Naive thymus-derived CD4-positive, alpha-beta T cell (primary cell): ENCODE measurements around the gene ST13. TPM values are rescaled to one million over a fixed set of nuclear protein-coding genes. Genes with fewer than 3 reads are reported as not detected.
"Not testable (repeated sequence)": the region's sequence is repeated elsewhere in the genome, so short reads cannot be mapped to it uniquely, and the experiment has no call there.

Source experiments
- ATAC-seq: fragments of 150-1000 bp; cut with Tn5 transposase; 2 replicates; pipeline ENCODE4 v1.10.0; 2021; ENCODE audit warnings: mild to moderate bottlenecking, moderate library complexity
- CTCF ChIA-PET: fragments of 350-600 bp; sonication (Branson Sonifier 250); formaldehyde crosslinking; loops from one replicate; lab custom pipeline; 2021; ENCODE audit warnings: antibody characterized with exemption; lab: Charles Lee
- POLR2A ChIA-PET: fragments of 350-600 bp; sonication (Branson Sonifier 250); formaldehyde crosslinking; loops from one replicate; lab custom pipeline; 2021; ENCODE audit warnings: antibody characterized with exemption, inconsistent platforms; lab: Charles Lee
- DNase-seq, 9 donors: peaks; one replicate each; pipeline versions ENCODE4 v3.0.0 to v3.0.0-alpha.2; 2020 to 2022; ENCODE audit warnings: mixed read lengths in 1 of 9
- H3K27ac ChIP-seq: one replicate; pipeline ENCODE4 v1.7.0; 2013; ENCODE audit warnings: mild to moderate bottlenecking, low read depth, low read length, moderate library complexity
- H3K27me3 ChIP-seq, 2 donors: one replicate each; pipeline ENCODE4 v1.7.0; 2013; ENCODE audit warnings: low read length in 2 of 2, mild to moderate bottlenecking in 2 of 2, moderate library complexity in 2 of 2; ENCODE audit not compliant: control insufficient read depth in 2 of 2, insufficient read depth in 2 of 2
- H3K36me3 ChIP-seq, 3 experiments: 1 replicate in 2 of 3; 2 replicates in 1 of 3; pipeline ENCODE4 v1.7.0; 2013; ENCODE audit warnings: low read length in 3 of 3, mild to moderate bottlenecking in 3 of 3, moderate library complexity in 1 of 3; ENCODE audit not compliant: insufficient read depth in 3 of 3, control insufficient read depth in 2 of 3
- H3K4me1 ChIP-seq, 2 donors: one replicate each; pipeline ENCODE4 v1.7.0; 2013; ENCODE audit warnings: low read length in 2 of 2, mild to moderate bottlenecking in 2 of 2, moderate library complexity in 1 of 2; ENCODE audit not compliant: control insufficient read depth in 2 of 2, insufficient read depth in 2 of 2
- H3K4me3 ChIP-seq: 2 replicates; pipeline ENCODE4 v1.7.0; 2013; ENCODE audit warnings: mild to moderate bottlenecking, low read length
- H3K9me3 ChIP-seq, 3 experiments: 1 replicate in 2 of 3; 2 replicates in 1 of 3; pipeline ENCODE4 v1.7.0; 2013; ENCODE audit warnings: low read length in 3 of 3; ENCODE audit not compliant: control insufficient read depth in 2 of 3
- H3K27ac Mint-ChIP-seq, 9 donors: one replicate each; pipeline ENCODE4 v1.8.0; 2020 to 2022; ENCODE audit warnings: mixed read lengths in 9 of 9, mild to moderate bottlenecking in 8 of 9, moderate library complexity in 5 of 9, inconsistent platforms in 2 of 9
- H3K27me3 Mint-ChIP-seq, 5 donors: one replicate each; pipeline ENCODE4 v1.8.0; 2021 to 2022; ENCODE audit warnings: mixed read lengths in 5 of 5, mild to moderate bottlenecking in 1 of 5
- H3K36me3 Mint-ChIP-seq, 5 donors: one replicate each; pipeline ENCODE4 v1.8.0; 2020 to 2022; ENCODE audit warnings: mixed read lengths in 5 of 5, mild to moderate bottlenecking in 3 of 5, inconsistent platforms in 1 of 5
- H3K4me1 Mint-ChIP-seq, 7 donors: one replicate each; pipeline ENCODE4 v1.8.0; 2020 to 2022; ENCODE audit warnings: mixed read lengths in 7 of 7, mild to moderate bottlenecking in 3 of 7, inconsistent platforms in 1 of 7
- H3K4me3 Mint-ChIP-seq, 10 donors: one replicate each; pipeline ENCODE4 v1.8.0; 2020 to 2022; ENCODE audit warnings: mild to moderate bottlenecking in 10 of 10, mixed read lengths in 10 of 10, moderate library complexity in 6 of 10, inconsistent platforms in 2 of 10
- H3K9me3 Mint-ChIP-seq, 11 donors: one replicate each; pipeline ENCODE4 v1.8.0; 2020 to 2022; ENCODE audit warnings: mixed read lengths in 11 of 11, mild to moderate bottlenecking in 4 of 11, inconsistent platforms in 1 of 11, moderate library complexity in 1 of 11
- intact Hi-C, 2 donors: fragments of 100-400 bp; cut with micrococcal nuclease; formaldehyde crosslinking; loops; one replicate each; pipeline ENCODE4 v1.15.1; 2023
- microRNA-seq: library from miRNA; unstranded; fragments of <30 nt; microRNA quantifications from one replicate; pipeline ENCODE4 v1.2.0, GENCODE V29; 2022; ENCODE audit warnings: borderline microRNAs expressed
- polyA plus RNA-seq, 2 donors: library from polyadenylated mRNA; unstranded; fragments of 300-500 nt; fragmentation: Illumina TruSeq; gene quantifications; one replicate each; pipeline ENCODE4 v1.2.3, GENCODE V29; 2021
- total RNA-seq, 6 experiments: library from RNA in 5 of 6; stranded (reverse) in 5 of 6; gene quantifications; 1 replicate in 5 of 6; 2 replicates in 1 of 6; pipeline ENCODE4 v1.2.3 and lab custom pipeline; 2021 to 2026

Gene ST13
- total and polyA plus RNA-seq, 7 experiments from 2014 or later: 126 to 305 (median 222) TPM

- ChIA-PET POLR2A (no interaction called here), CTCF (no interaction called here)
- intact Hi-C loops: no loop called here
- no peaks in the 10 kb centered on the region for H3K27me3 ChIP-seq
- no peaks in the 10 kb centered on the region for H3K9me3 ChIP-seq
- DNase-seq: no peak
- Mint-ChIP-seq H3K9me3 (no peaks in the 10 kb centered on the region), H3K27ac (no peak overlapping the region), H3K4me3 (no peak overlapping the region), H3K27me3 (no peaks in the 10 kb centered on the region), H3K4me1 (peaks cover 0 to 6% (median 0%) of the 10 kb centered on the region in 7 donors), H3K36me3 (peaks cover 6 to 45% (median 23%) of the 10 kb centered on the region in 5 donors)
- peaks cover 0 to 16% (median 0%) of the 10 kb centered on the region in 3 experiments for H3K36me3 ChIP-seq
- no peaks in the 10 kb centered on the region for H3K4me1 ChIP-seq
- no peak overlapping the region for H3K4me3 ChIP-seq
- ATAC-seq: no peak
- H3K27ac ChIP-seq: no peak overlapping the region
Measured at GRCh38 chr22:40792451-40792850, 64.0 kb downstream of the ST13 start.

DNA sequence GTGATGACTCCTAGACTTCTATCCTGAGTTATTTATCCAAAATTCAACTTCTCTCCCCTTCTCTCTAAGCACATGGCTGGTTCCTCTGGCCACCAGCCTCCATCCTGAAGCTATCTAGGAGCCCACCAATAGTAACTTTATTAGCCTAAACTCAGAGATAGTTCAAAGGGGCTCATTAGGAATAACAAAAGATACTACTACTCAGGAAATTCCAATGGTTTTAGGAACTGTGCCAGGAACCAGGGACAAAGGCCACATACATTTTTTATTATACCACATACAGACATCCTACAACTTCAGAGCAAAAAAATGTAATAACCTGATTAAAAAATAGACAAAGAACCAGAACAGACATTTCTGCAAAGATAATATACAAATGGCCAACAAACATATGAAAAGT is 65.2 kb downstream of the ST13 start:
- H3K9me3 ChIP-seq: no peaks in the 10 kb centered on the region
- peaks cover 0 to 24% (median 0%) of the 10 kb centered on the region in 3 experiments for H3K36me3 ChIP-seq
- H3K36me3 Mint-ChIP-seq: peaks cover 16 to 49% (median 23%) of the 10 kb centered on the region in 5 donors
- H3K4me3 ChIP-seq: no peak overlapping the region
- H3K4me1 Mint-ChIP-seq: peaks cover 0 to 6% (median 0%) of the 10 kb centered on the region in 7 donors
- no peak overlapping the region for H3K27ac ChIP-seq
- DNase-seq (no peak), ATAC-seq (no peak)
- POLR2A ChIA-PET: no interaction called here
- no peaks in the 10 kb centered on the region for H3K4me1 ChIP-seq
- no peaks in the 10 kb centered on the region for H3K9me3 Mint-ChIP-seq
- CTCF ChIA-PET: no interaction called here
- H3K27me3 Mint-ChIP-seq: no peaks in the 10 kb centered on the region
- no peaks in the 10 kb centered on the region for H3K27me3 ChIP-seq
- H3K4me3 Mint-ChIP-seq: no peak overlapping the region
- intact Hi-C loops: no loop called here
- H3K27ac Mint-ChIP-seq: peak overlapping the region in 2 of 9 donors; percentile 41 to 57

DNA sequence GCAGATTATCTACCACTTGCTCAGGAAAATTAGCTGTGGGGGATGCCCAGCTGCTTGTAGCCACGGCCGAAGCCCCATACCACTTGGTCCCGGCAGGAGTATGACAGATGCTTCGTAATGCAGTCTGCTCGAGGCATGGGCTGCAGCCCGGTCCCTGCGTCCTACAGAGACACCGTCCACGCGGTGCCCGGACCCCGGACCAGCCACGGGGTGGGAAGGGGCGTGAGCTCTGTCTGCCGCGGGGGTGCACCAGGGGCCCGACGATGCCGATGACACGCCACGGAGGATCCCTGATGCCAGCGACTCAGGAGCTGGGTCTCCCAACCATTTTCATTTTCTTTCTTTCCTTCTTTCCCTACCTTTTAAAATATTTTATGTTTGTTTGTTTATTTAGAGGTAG is 67.3 kb downstream of the ST13 start:
- no peak for DNase-seq
- H3K4me1 ChIP-seq: no peaks in the 10 kb centered on the region
- intact Hi-C loops: no loop called here
- no peak for ATAC-seq
- POLR2A ChIA-PET: no interaction called here
- H3K27ac Mint-ChIP-seq: no peak overlapping the region
- H3K36me3 ChIP-seq: peaks cover 0 to 24% (median 0%) of the 10 kb centered on the region in 3 experiments
- peaks cover 16 to 56% (median 28%) of the 10 kb centered on the region in 5 donors for H3K36me3 Mint-ChIP-seq
- no peak overlapping the region for H3K27ac ChIP-seq
- H3K9me3 ChIP-seq: no peaks in the 10 kb centered on the region
- CTCF ChIA-PET: no interaction called here
- no peaks in the 10 kb centered on the region for H3K27me3 ChIP-seq
- H3K9me3 Mint-ChIP-seq: no peaks in the 10 kb centered on the region
- no peak overlapping the region for H3K4me3 Mint-ChIP-seq
- H3K4me3 ChIP-seq: no peak overlapping the region
- no peaks in the 10 kb centered on the region for H3K27me3 Mint-ChIP-seq
- peaks cover 0 to 6% (median 0%) of the 10 kb centered on the region in 7 donors for H3K4me1 Mint-ChIP-seq

GRCh38 chr22:40782521-40782920 is 73.9 kb downstream of the ST13 start:
- no peaks in the 10 kb centered on the region for H3K27me3 ChIP-seq
- peaks cover 0 to 19% (median 0%) of the 10 kb centered on the region in 3 experiments for H3K36me3 ChIP-seq
- DNase-seq (no peak), ATAC-seq (no peak)
- intact Hi-C loops: no loop called here
- no peaks in the 10 kb centered on the region for H3K27me3 Mint-ChIP-seq
- peaks cover 9 to 33% (median 19%) of the 10 kb centered on the region in 5 donors for H3K36me3 Mint-ChIP-seq
- H3K4me3 Mint-ChIP-seq: no peak overlapping the region
- H3K27ac Mint-ChIP-seq: peak overlapping the region in 1 of 9 donors; percentile 59
- ChIA-PET POLR2A (no interaction called here), CTCF (interaction anchor here (0.8 kb wide), 1 partner anchor 258 kb away, joined by 4 read pairs; no protein-coding TSS in a partner anchor)
- no peaks in the 10 kb centered on the region for H3K9me3 ChIP-seq
- no peaks in the 10 kb centered on the region for H3K9me3 Mint-ChIP-seq
- no peaks in the 10 kb centered on the region for H3K4me1 ChIP-seq
- H3K4me3 ChIP-seq: no peak overlapping the region
- no peak overlapping the region for H3K27ac ChIP-seq
- H3K4me1 Mint-ChIP-seq: peaks cover 0 to 6% (median 0%) of the 10 kb centered on the region in 7 donors

DNA sequence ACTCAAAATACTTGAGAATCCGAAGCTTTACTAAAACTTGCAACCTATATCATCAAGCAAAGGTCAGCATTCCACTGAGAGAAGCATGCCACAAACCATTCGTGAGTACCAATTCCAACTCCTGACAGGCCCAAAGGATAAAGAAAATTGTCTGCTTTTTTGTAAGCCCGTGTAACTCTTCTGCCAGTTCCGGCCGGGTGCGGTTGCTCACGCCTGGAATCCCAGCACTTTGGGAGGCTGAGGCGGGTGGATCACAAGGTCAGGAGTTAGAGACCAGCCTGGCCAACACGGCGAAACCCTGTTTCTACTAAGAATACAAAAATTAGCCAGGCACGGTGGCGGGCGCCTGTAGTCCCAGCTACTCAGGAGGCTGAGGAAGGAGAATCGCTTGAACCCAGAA is 74.7 kb downstream of the ST13 start:
- POLR2A ChIA-PET, CTCF ChIA-PET, H3K4me3 Mint-ChIP-seq, H3K4me1 ChIP-seq, H3K27ac ChIP-seq, ATAC-seq, H3K27ac Mint-ChIP-seq, H3K27me3 Mint-ChIP-seq, DNase-seq, H3K4me1 Mint-ChIP-seq, H3K4me3 ChIP-seq, H3K27me3 ChIP-seq, H3K9me3 Mint-ChIP-seq, intact Hi-C loops, H3K9me3 ChIP-seq: not testable (repeated sequence)
- H3K36me3 Mint-ChIP-seq: peaks cover 8 to 31% (median 19%) of the 10 kb centered on the region in 5 donors
- peaks cover 0 to 18% (median 0%) of the 10 kb centered on the region in 3 experiments for H3K36me3 ChIP-seq

Small RNAs within 50 kb of the gene (microRNA-seq; reads per million reads assigned to microRNA genes)
- gene MIR4766: 2.1 reads per million

Other genes with a start within 250 kb of the ST13 start
- 100 to 1,000 TPM in 3 of 5 experiments, 10 to 100 TPM in 2; 64.0 to 114 (median 104) TPM for gene MRTFA, start 219.9 kb downstream of the ST13 start, total RNA-seq
- gene MRTFA, start 219.9 kb downstream of the ST13 start, polyA plus RNA-seq: 10 to 100 TPM; 17.6 to 35.4 TPM
- gene MCHR1, start 177.2 kb downstream of the ST13 start, total RNA-seq: not detected
- gene MCHR1, start 177.2 kb downstream of the ST13 start, polyA plus RNA-seq: not detected
- gene SLC25A17, start 37.3 kb downstream of the ST13 start, total RNA-seq: 10 to 100 TPM in 3 of 5 experiments, 1 to 10 TPM in 2; 6.8 to 22.1 (median 13.1) TPM
- 10 to 100 TPM; 16.8 to 24.9 TPM for gene SLC25A17, start 37.3 kb downstream of the ST13 start, polyA plus RNA-seq
- 10 to 100 TPM; 14.4 to 21.8 (median 19.0) TPM for gene XPNPEP3, start 509 bp upstream of the ST13 start, total RNA-seq
- gene XPNPEP3, start 509 bp upstream of the ST13 start, polyA plus RNA-seq: 10 to 100 TPM; 16.2 to 17.8 TPM
- not detected for gene DNAJB7, start 5.5 kb upstream of the ST13 start, total RNA-seq
- under 1 TPM; 0.10 to 0.15 TPM for gene DNAJB7, start 5.5 kb upstream of the ST13 start, polyA plus RNA-seq
- 10 to 100 TPM; 28.9 to 91.3 (median 32.7) TPM for gene RBX1, start 94.7 kb upstream of the ST13 start, total RNA-seq
- gene RBX1, start 94.7 kb upstream of the ST13 start, polyA plus RNA-seq: 100 to 1,000 TPM; 109 to 171 TPM
- 100 to 1,000 TPM in 4 of 5 experiments, 10 to 100 TPM in 1; 89.3 to 155 (median 117) TPM for gene EP300, start 236.0 kb upstream of the ST13 start, total RNA-seq
- gene EP300, start 236.0 kb upstream of the ST13 start, polyA plus RNA-seq: 10 to 100 TPM; 13.3 to 19.5 TPM